Muscle layer of colon (tissue), 2 donors: ENCODE results near the gene KRT73.

Experiments
- H3K27ac ChIP-seq: one replicate; pipeline ENCODE4 v1.7.0; 2013; ENCODE audit warnings: low read depth, mild to moderate bottlenecking, low read length, moderate library complexity
- H3K27me3 ChIP-seq, 2 donors: one replicate each; pipeline ENCODE4 v1.7.0; 2013; ENCODE audit warnings: low read length in 2 of 2, mild to moderate bottlenecking in 2 of 2; ENCODE audit not compliant: insufficient read depth in 2 of 2, control insufficient read depth in 1 of 2
- H3K36me3 ChIP-seq: one replicate; pipeline ENCODE4 v1.7.0; 2013; ENCODE audit warnings: mild to moderate bottlenecking, low read length; ENCODE audit not compliant: insufficient read depth
- H3K4me1 ChIP-seq: one replicate; pipeline ENCODE4 v1.7.0; 2013; ENCODE audit warnings: mild to moderate bottlenecking, low read length; ENCODE audit not compliant: insufficient read depth
- H3K4me3 ChIP-seq, 2 donors: one replicate each; pipeline ENCODE4 v1.7.0; 2013; ENCODE audit warnings: low read length in 2 of 2, low read depth in 1 of 2, mild to moderate bottlenecking in 1 of 2, moderate library complexity in 1 of 2
- H3K9ac ChIP-seq: one replicate; pipeline ENCODE4 v1.7.0; 2013; ENCODE audit warnings: low read length
- H3K9me3 ChIP-seq: one replicate; pipeline ENCODE4 v1.7.0; 2013; ENCODE audit warnings: mild to moderate bottlenecking, low read length
- donor health status: abdominal sarcoma.
- donor health status: Adenocarcinoma of cecum.

KRT73 gene

GRCh38 chr12:52579468-52580465, 38.6 kb downstream of the KRT73 start:
- no peak overlapping the region for H3K27ac ChIP-seq
- no peak overlapping the region for H3K4me3 ChIP-seq
- no peaks in the 10 kb centered on the region for H3K4me1 ChIP-seq
- no peaks in the 10 kb centered on the region for H3K9me3 ChIP-seq
- H3K36me3 ChIP-seq, result no peaks in the 10 kb centered on the region
- H3K9ac ChIP-seq, result no peak overlapping the region
- peaks cover 0 to 3% of the 10 kb centered on the region in 2 donors for H3K27me3 ChIP-seq

GRCh38 chr12:52578469-52578868, 39.9 kb downstream of the KRT73 start:
- H3K4me1 ChIP-seq, result no peaks in the 10 kb centered on the region
- no peaks in the 10 kb centered on the region for H3K36me3 ChIP-seq
- no peaks in the 10 kb centered on the region for H3K9me3 ChIP-seq
- H3K4me3 ChIP-seq, result no peak overlapping the region
- no peak overlapping the region for H3K9ac ChIP-seq
- peaks cover 0 to 3% of the 10 kb centered on the region in 2 donors for H3K27me3 ChIP-seq
- H3K27ac ChIP-seq, result no peak overlapping the region

GRCh38 chr12:52577316-52577715, 41.0 kb downstream of the KRT73 start:
- Histone ChIP-seq H3K27me3 (no peaks in the 10 kb centered on the region), H3K4me3 (no peak overlapping the region), H3K4me1 (no peaks in the 10 kb centered on the region), H3K27ac (no peak overlapping the region), H3K9ac (no peak overlapping the region), H3K9me3 (no peaks in the 10 kb centered on the region), H3K36me3 (no peaks in the 10 kb centered on the region)

- no peak overlapping the region for H3K27ac ChIP-seq
- no peaks in the 10 kb centered on the region for H3K27me3 ChIP-seq
- no peak overlapping the region for H3K9ac ChIP-seq
- no peaks in the 10 kb centered on the region for H3K4me1 ChIP-seq
- no peak overlapping the region for H3K4me3 ChIP-seq
- no peaks in the 10 kb centered on the region for H3K36me3 ChIP-seq
- no peaks in the 10 kb centered on the region for H3K9me3 ChIP-seq
These were observed 42.4 kb downstream of the KRT73 start for GRCh38 chr12:52575948-52576347.

GRCh38 chr12:52575256-52575655, 43.1 kb downstream of the KRT73 start:
- H3K9ac ChIP-seq, result no peak overlapping the region
- H3K36me3 ChIP-seq, result no peaks in the 10 kb centered on the region
- H3K4me1 ChIP-seq, result no peaks in the 10 kb centered on the region
- H3K9me3 ChIP-seq, result no peaks in the 10 kb centered on the region
- H3K27me3 ChIP-seq, result no peaks in the 10 kb centered on the region
- H3K27ac ChIP-seq, result no peak overlapping the region
- H3K4me3 ChIP-seq, result no peak overlapping the region

GRCh38 chr12:52573743-52574142, 44.6 kb downstream of the KRT73 start, which contains the start of gene KRT74:
Gene KRT74, minus strand, starts transcription at chr12:52573843. Its CDS starts 66 bp downstream, at chr12:52573777.
- H3K9me3 ChIP-seq, result no peaks in the 10 kb centered on the region
- no peak within 1 kb of the TSS for H3K4me3 ChIP-seq
- H3K27me3 ChIP-seq, result no peaks in the 10 kb centered on the region
- H3K4me1 ChIP-seq, result no peaks in the 10 kb centered on the region
- H3K27ac ChIP-seq, result no peak within 1 kb of the TSS
- no peaks in the 10 kb centered on the region for H3K36me3 ChIP-seq
- H3K9ac ChIP-seq, result no peak within 1 kb of the TSS

- Histone ChIP-seq H3K27ac (no peak overlapping the region), H3K9me3 (no peaks in the 10 kb centered on the region), H3K36me3 (no peaks in the 10 kb centered on the region), H3K4me1 (no peaks in the 10 kb centered on the region), H3K9ac (no peak overlapping the region), H3K4me3 (no peak overlapping the region), H3K27me3 (no peaks in the 10 kb centered on the region)
These were observed 45.1 kb downstream of the KRT73 start for GRCh38 chr12:52573306-52573705.

GRCh38 chr12:52570511-52570910, 47.8 kb downstream of the KRT73 start:
- no peak overlapping the region for H3K9ac ChIP-seq
- no peaks in the 10 kb centered on the region for H3K36me3 ChIP-seq
- H3K9me3 ChIP-seq, result no peaks in the 10 kb centered on the region
- peaks cover 0 to 4% of the 10 kb centered on the region in 2 donors for H3K27me3 ChIP-seq
- H3K4me1 ChIP-seq, result no peaks in the 10 kb centered on the region
- H3K27ac ChIP-seq, result no peak overlapping the region
- H3K4me3 ChIP-seq, result no peak overlapping the region

- Histone ChIP-seq H3K9me3 (no peaks in the 10 kb centered on the region), H3K27me3 (peaks cover 0 to 4% of the 10 kb centered on the region in 2 donors), H3K9ac (no peak overlapping the region), H3K27ac (no peak overlapping the region), H3K4me3 (no peak overlapping the region), H3K36me3 (no peaks in the 10 kb centered on the region), H3K4me1 (no peaks in the 10 kb centered on the region)
These were observed 50.2 kb downstream of the KRT73 start for GRCh38 chr12:52568111-52568510.

GRCh38 chr12:52566847-52567291, 51.5 kb downstream of the KRT73 start:
- Histone ChIP-seq H3K9me3 (no peaks in the 10 kb centered on the region), H3K27ac (no peak overlapping the region), H3K4me1 (no peaks in the 10 kb centered on the region), H3K36me3 (no peaks in the 10 kb centered on the region), H3K9ac (no peak overlapping the region), H3K4me3 (no peak overlapping the region), H3K27me3 (peaks cover 0 to 4% of the 10 kb centered on the region in 2 donors)

GRCh38 chr12:52564582-52564981, 53.8 kb downstream of the KRT73 start:
- no peaks in the 10 kb centered on the region for H3K9me3 ChIP-seq
- H3K4me1 ChIP-seq, result no peaks in the 10 kb centered on the region
- no peaks in the 10 kb centered on the region for H3K36me3 ChIP-seq
- H3K9ac ChIP-seq, result no peak overlapping the region
- peaks cover 0 to 4% of the 10 kb centered on the region in 2 donors for H3K27me3 ChIP-seq
- no peak overlapping the region for H3K4me3 ChIP-seq
- no peak overlapping the region for H3K27ac ChIP-seq
